ENCODE measurements around the gene EOGT.

The EOGT gene

DNA sequence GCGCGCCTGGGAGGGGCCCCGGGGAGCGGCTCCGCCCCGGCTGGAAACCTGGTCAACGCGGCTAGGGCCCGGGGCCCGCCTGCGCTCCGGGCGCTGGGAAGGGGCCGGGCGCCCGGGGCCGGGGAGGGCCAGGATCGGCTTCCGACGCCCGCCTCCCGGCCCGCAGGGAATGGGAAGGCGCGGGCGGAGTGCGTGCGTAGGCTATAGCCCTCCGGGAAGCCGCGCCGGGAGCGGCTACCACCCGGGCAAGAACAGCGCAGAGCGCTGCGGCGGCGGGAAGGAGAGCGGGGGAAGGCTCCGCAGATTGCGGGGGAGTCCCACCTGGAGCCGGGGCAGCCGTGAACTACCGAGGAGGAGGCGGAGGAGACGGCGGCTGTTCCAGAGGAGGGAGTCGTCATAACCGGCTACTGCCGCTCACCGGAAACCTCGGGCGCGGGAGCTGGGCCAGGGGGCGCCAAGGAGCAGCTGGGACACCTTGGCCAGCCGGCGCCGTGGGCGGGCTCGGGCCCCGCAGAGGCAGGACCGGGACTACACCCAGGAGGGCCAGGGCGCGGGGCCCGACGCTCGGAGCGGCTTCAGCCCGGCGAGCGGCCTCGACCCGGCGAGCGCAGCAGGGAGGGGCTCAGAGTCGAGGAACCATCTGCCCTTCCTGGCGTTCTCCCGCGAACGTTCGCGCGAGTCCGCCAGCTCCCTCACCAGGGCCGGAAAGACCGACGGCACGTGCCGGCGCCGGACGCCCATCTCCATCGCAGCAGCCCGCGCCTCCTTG, at the start of gene EOGT:
Gene EOGT (minus strand): TSS at position 432 of the 769 bp plus-strand sequence. CDS start 3,838 bp downstream, outside the sequence.
- in situ Hi-C loops (cut with MboI; ENCODE audit: low sequenced_read_pairs) = no loop called here

DNA sequence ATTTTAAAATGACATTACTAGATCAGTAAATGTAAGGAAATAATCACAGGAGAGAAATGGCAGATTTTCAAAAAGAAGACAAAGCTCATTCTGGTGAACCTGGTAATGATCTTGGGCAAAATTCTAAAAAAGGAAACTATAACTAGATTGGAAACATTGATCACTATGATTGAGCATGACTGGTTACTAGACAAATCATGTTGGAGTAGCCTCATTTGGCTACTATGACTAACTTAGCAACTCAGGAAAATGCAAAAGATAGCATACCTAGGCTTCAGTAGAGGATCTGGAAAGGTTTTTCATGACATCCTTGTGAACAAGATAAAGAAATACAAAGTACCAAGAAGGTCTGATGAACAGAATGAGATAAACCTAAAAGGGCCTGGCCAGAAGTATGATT, 46.2 kb upstream of the EOGT start:
- in situ Hi-C loops (cut with MboI; ENCODE audit: low sequenced_read_pairs) = no loop called here

DNA sequence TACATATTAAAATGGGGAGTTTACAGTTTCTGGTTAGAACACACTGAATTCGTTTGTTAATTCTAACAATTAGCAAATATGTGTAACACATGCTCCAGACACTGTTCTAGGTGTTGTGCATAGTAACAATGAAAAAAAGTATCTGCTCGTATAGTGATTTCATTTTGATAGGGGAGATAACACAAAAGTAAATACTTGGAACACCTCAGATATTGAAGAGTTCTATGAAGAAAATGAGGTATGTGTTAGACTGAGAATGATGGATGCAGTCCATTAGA, 45.4 kb upstream of the EOGT start:
- in situ Hi-C loops (cut with MboI; ENCODE audit: low sequenced_read_pairs) = no loop called here

DNA sequence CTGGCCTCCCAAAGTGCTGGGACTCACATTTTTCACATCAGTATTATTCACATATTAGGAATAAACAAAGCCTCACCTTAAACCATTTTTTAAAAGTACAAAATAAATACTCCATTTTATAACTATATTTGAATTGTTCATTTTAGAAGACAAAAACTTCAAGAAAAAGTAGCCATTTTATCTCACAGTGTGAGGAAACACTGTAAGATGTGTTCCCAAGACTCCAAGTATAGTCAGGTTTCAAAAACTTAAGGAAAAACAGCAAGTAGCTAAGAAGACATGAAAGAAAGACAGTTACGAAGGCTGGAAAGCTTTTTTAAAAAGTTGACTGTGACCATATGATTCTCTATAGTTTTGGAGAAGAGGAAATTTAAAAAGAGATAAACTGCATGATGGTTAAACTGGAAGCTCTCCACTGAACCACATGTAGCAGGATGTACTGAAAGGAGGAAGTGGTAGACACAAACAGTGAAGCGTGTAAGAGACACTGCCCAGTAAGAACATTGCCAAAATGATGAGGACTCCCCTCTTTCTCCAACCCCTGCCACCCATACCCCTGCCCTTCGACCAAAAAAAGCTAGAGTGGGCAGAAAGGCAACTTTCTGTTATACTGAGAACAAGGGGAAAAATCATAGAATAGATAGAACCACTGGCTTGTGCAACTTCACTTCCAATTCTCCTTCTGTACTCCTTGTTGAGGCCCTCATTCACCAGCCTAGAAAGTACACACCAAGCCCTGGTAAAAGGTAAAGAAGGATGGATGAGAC, 44.9 kb upstream of the EOGT start:
- in situ Hi-C loops (cut with MboI; ENCODE audit: low sequenced_read_pairs) = no loop called here

DNA sequence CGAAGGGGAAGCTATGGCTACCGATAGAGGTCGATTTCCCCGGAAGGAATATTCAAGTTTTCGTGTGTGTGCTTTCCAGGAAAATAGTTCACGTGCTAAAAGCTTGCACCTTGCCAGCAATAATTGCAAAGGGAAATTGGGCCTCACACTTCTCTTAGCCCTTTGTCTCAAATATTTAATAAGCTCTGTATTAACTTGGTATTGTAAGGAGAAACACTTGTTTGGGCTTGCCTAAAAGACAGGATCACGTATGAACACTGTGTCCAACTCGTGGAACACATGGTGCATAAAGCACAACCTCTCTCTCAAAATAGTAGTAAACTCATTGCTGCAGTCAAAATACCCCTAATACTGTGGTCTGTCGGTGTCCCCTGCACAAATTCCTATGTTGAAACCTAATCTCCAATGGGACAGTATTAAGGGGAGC, 39.0 kb upstream of the EOGT start:
- in situ Hi-C loops (cut with MboI; ENCODE audit: low sequenced_read_pairs) = no loop called here

DNA sequence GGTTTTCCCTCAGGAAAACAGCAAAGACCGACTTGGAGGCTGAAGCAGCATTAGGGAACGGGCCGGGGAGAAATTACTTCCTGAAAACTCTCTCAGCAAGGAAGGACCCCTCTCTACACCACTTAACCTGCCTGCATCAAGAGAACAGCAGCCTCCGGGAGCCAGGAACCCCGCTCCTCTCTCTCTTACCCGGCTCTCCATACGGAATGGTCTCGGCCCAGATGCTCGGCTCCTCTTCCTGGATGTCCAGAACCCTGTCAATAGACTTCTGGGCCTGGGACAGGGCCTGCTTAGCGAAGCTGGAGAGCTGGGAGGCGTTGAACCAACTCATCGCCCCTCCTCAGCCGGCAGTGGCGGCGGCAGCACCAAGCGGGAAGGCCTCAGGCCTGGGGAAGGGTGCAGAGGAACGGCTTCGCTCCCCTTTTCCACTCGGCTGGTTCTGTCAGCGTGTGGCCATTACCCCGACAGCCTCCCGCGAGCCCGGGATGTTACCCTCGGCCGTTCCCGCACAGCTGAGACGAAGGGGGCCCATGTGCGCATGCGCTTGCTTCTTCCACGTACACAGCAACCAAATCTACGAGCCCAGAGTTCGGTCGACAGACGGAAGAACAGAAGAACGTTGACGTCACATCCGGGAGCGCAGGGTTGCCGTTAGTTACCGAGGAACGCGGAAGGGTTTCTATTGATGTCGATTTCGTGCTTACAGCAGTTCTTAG, 38.4 kb upstream of the EOGT start, which contains the start of gene TMF1:
Gene TMF1 (minus strand): TSS at position 578 of the 716 bp plus-strand sequence. CDS start 247 bp downstream, at position 331.
- in situ Hi-C loops (cut with MboI; ENCODE audit: low sequenced_read_pairs) = no loop called here

DNA sequence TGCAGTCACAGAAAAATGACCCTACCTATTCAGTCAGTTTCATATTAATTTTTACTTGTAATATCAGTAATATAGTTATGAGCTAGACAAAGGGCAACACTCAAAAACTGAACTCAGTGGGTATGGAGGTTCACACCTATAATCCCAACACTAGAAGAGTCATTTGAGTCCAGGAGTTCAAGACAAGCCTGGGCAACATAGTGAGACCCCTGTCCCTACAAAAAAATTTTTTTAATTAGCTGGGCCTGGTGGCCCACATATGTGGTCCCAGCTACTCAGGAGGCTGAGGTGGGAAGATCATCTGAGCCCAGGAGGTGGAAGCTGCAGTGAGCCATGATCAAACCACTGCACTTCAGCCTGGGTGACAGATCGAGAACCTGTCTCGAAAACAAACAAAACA, 35.5 kb upstream of the EOGT start:
- in situ Hi-C loops (cut with MboI; ENCODE audit: low sequenced_read_pairs) = no loop called here

DNA sequence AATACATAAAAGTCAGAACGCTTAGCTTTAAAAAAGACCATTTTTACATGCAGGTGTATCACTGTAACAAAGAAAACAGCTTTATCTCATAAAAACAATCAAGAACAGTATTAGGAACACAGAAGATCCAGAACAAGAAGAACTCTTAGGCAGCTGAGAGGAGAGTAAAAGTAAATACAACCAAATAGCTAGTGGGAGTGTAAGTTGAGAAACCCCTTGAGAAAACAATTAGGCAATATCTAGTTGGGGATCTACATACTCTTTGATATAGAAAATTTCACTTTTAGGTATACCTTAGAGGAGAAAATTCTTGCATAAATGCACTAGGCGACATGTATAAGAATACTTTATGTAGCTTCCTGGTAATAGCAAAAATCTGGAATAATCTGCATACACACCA, 31.1 kb upstream of the EOGT start:
- in situ Hi-C loops (cut with MboI; ENCODE audit: low sequenced_read_pairs) = no loop called here

DNA sequence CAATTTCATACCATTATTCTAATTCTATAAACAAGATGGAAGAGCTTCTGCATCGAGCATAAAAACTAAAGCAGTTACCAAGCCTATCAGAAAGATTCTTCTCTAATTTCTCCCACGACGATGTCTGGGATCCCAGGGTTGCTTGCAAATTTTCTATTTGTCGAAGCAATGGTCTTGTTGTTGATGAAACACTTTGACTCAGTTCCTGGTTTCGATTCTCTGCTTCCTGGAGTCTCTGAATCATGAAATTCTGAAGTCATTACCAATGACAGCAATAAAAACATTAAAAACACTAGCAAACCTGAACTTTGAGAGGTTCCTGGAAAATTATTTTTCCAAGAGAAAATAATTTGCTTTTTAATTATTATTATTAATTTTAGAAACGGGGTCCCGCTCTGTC, 20.0 kb upstream of the EOGT start:
- in situ Hi-C loops (cut with MboI; ENCODE audit: low sequenced_read_pairs) = no loop called here

DNA sequence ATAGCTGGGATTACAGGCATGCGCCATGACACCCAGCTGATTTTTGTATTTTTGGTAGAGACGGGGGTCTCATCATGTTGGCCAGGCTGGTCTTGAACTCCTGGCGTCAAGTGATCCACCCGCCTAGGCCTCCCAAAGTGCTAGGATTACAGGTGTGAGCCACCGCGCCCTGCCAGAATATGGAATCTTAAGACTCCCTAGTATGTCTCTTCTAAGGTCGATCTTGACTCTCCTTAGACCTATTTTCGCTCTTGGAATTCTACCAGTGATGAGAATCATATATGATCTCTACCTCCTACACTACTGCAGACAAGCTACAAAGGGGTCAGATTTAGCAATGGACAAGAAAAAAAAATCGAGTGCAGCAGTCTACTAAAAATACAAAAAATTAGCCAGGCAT, 19.3 kb upstream of the EOGT start:
- in situ Hi-C loops (cut with MboI; ENCODE audit: low sequenced_read_pairs) = no loop called here

DNA sequence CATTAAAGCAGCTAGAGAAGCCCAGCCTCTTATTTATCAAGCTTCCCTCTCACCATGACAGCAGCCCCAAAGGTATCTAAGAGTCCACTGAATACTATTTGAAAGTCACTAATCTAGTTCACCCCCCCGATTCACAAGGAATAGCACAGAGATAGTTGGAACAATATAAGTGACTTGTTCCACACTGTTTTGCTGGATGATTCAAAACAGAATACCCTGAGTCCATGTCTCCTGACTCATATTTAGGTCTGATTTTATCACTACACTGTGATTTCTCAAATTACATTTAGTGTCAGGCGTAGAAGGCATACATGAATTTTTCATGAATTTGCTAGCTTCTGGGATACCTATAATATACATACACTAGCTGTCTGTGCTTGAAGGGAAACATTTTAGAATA, 18.7 kb upstream of the EOGT start:
- in situ Hi-C loops (cut with MboI; ENCODE audit: low sequenced_read_pairs) = no loop called here

DNA sequence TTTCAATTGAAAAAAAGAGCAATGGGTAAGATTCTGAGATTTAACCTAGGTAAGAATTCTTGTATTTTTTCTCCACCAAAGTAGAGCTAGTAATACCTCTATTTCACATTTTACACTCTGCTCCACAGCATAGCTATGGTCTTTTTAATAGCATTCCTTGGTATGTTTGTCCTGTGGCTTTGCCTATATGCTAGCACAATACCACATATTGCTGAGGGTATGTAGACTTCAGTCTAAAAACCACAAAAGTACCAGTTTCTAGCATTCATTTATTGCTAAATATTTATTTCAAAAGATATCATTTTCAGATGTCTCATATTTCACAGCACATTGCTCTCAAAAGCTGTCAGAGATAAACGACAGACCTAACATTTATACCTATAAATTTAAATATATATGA, 18.2 kb upstream of the EOGT start:
- in situ Hi-C loops (cut with MboI; ENCODE audit: low sequenced_read_pairs) = no loop called here

DNA sequence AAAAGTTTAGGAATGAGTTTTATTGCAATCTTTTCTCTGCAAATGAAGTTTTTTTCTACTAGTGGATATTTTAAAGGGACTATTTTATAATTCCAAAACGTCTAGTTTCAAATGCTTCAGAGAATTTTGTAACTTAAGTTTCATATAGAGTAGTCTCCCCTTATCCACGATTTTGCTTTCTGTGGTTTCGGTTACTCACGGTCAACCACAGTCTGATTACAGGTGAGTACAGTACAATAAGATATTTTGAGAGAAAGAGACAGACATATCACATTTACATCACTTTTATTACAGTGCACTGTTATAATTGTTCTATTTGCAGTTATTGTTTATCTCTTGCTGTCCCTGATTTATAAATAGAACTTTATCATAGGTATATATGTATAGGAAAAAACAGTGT, 7.4 kb upstream of the EOGT start:
- in situ Hi-C loops (cut with MboI; ENCODE audit: low sequenced_read_pairs) = no loop called here

DNA sequence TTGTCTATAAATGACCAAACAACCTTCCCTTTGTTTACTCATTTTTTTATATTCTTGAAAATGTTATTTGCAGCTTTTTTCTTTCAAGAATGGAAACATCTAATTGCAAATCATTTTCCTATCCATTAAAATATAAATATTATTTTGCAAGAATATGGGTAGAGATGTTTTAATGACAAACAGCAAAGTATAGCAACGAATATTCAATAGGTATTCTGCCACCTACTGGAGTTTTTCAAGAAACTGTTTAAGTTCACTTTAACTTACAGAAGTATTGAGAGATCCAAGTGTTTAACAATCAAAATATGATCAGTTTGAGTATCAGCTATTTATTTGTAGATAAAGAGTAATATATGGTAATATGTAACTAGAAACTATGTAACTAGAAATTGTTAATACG, 6.9 kb upstream of the EOGT start:
- in situ Hi-C loops (cut with MboI; ENCODE audit: low sequenced_read_pairs) = no loop called here

DNA sequence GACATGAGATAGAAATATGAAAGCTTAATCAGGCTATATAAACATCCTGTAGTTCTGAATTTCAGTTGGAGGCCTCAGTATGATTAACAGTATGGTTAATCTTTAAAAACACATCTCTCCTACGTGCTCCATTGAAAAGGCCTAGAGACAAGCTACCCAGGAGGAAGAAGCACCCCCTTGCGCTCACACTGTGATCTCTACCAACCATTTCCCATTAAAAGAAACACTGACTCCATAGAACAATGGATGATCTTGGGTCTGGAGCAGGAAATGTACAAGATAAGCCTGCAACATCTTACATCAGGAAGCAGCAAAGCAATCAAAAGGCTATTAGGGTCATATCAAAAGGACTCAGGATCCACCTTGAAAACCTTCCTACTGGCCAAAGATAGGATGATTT, 3.4 kb upstream of the EOGT start:
- in situ Hi-C loops (cut with MboI; ENCODE audit: low sequenced_read_pairs) = no loop called here

DNA sequence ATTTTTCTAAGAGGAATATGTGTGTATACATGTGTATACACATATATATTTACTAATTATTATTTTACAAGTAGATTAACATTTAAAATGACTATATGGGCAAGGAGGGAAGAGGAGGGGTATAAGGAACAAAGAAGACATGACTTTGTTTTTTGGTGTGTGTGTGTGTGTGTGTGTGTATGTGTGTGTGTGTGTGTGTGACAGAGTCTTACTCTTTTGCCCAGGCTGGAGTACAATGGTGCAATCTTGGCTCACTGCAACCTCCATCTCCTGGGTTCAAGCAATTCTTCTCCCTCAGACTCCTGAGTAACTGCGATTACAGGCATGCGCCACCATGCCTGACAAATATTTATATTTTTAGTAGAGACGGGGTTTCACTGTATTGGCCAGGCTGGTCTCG, 2.6 kb upstream of the EOGT start:
- in situ Hi-C loops (cut with MboI; ENCODE audit: low sequenced_read_pairs) = no loop called here

DNA sequence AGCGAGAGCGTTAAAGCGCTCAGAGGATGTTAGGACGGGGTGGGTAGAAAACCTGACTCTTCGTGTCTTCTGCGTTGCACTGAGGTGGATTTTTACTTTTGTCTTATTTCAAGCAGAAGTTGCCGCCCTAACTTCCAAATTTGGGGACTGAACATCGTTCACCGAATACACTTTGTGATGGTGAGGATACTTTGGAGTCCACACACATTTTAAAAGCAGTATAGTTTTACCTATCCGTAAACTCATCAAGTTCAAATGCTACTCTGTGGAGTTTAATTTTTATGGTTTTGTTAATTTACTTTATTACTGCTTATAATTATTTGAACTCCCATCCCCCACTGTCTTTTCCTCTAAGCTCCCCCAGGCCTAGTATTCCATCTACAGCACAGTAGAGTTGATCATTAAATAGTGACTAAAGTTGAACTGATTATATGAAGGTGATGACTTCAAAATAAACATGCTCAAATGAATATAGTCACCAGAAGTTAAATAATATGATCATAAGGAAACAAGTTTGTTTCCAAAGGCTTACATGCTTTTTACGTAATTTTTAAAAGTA, 617 bp upstream of the EOGT start:
- in situ Hi-C loops (cut with MboI; ENCODE audit: low sequenced_read_pairs) = no loop called here

DNA sequence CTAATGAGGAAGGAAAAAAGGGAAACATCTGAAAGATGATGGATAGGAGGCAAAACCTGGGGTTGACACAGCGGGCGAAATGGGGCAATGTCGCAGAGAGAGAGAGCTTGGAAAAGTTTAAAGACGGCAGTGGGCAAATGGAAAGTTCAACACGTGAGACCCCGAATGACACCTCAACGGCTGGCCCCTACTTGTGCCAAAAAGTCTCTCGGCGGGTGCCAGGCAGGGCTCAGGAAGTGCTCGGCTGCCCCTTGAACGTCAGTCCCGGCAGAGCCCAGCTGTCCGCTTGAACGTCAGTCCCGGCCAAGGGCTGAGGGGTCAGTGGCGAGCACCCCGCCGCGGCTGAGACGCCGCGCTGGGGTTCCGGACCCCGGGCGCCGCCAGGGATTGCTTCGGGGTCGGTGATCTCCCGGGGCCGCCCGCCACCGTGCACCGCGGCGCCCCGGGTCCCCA, 658 bp downstream of the EOGT start:
- in situ Hi-C loops (cut with MboI; ENCODE audit: low sequenced_read_pairs) = no loop called here

DNA sequence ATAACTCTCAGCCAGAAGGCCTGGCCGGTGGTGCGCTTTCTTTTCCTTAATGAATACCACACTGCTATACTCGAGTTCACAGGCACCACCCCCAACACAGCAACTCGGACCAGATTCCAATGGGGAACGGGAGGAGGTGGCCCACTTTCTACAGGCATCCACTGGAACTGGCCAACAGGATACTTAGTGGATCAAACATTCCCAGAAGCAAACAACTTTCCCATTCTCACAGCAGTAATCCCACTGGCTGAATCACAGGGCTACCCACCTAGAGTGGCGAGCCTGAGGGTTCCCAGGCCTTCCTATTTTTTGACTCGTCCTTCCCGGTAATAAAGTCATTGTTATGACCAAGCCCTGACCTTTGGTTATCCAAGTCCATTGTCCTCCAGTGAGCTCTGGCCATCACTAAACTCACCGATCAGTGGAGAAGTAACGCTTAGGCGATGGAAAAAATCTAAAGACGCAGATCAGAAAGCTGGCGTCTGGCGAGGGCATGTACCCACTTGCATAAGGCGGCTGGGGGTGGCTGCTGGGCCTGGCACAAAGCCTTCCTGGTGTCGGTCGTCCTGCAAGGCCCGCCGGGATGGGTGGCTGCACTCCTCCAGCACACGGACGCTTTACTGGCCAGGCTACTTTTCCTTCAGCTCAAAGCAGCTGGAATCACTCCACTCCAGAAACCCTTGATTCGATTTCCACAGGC, 1.2 kb downstream of the EOGT start:
- in situ Hi-C loops (cut with MboI; ENCODE audit: low sequenced_read_pairs) = no loop called here

DNA sequence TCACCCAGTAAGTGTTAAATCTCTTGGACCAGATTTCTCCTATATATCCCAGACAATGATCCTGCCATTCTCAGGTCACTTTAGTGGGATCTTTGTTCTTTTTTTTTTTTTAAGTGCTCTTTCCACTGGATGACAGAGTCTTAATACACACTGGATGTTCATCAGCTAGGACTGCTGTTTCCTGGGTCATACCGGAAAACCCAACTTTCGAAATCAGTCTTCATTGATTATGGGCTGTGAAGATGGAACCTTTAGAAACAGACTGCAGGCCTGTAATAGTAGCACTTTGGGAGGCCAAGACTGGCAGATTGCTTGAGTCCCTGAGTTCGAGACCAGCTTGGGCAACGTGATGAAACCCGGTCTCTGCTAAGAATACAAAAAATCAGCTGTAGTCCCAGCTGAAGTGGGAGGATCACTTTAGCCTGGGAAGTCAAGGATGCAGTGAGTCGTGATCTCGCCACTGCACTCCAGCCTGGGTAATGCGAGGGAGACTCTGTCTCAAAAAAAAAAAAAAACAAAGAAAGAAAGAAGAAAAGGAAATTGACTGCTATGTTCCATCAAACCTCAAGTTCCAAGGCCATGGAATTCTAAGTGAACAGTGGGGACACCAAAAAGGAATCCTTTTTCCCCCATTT, 2.3 kb downstream of the EOGT start:
- in situ Hi-C loops (cut with MboI; ENCODE audit: low sequenced_read_pairs) = no loop called here
